Parathyroid adenoma (tissue), 2 donors: ENCODE measurements around the gene NDUFS6.

Experiments
- H2AFZ ChIP-seq: fragments of 300-600 bp; sonication (generic); one replicate; pipeline ENCODE4 v1.7.0; 2017; ENCODE audit warnings: antibody characterized with exemption, mild to moderate bottlenecking
- H3K27ac ChIP-seq: fragments of 300-600 bp; sonication (generic); one replicate; pipeline ENCODE4 v1.7.0; 2017
- H3K27me3 ChIP-seq: fragments of 300-600 bp; sonication (generic); one replicate; pipeline ENCODE4 v1.7.0; 2017; ENCODE audit warnings: low read length; ENCODE audit not compliant: control insufficient read depth, insufficient read depth
- H3K36me3 ChIP-seq: fragments of 300-600 bp; sonication (generic); one replicate; pipeline ENCODE4 v1.7.0; 2017; ENCODE audit warnings: low read length; ENCODE audit not compliant: control insufficient read depth, insufficient read depth
- H3K4me1 ChIP-seq: fragments of 300-600 bp; sonication (generic); one replicate; pipeline ENCODE4 v1.7.0; 2017; ENCODE audit warnings: control low read depth
- H3K4me2 ChIP-seq: fragments of 300-600 bp; sonication (generic); one replicate; pipeline ENCODE4 v1.7.0; 2017; ENCODE audit warnings: low read length
- H3K4me3 ChIP-seq: fragments of 300-600 bp; sonication (generic); one replicate; pipeline ENCODE4 v1.7.0; 2017; ENCODE audit warnings: low read depth, low read length
- H3K79me2 ChIP-seq: fragments of 300-600 bp; sonication (generic); one replicate; pipeline ENCODE4 v1.7.0; 2017; ENCODE audit warnings: control low read depth
- H3K9ac ChIP-seq: fragments of 300-600 bp; sonication (generic); one replicate; pipeline ENCODE4 v1.7.0; 2017; ENCODE audit warnings: mild to moderate bottlenecking
- H3K9me3 ChIP-seq: fragments of 300-600 bp; sonication (generic); one replicate; pipeline ENCODE4 v1.7.0; 2017; ENCODE audit warnings: low read length; ENCODE audit not compliant: control insufficient read depth
- TF ChIP-seq, protein P1 (sequence below): fragments of 300-600 bp; sonication (generic); IDR thresholded peaks from one replicate; pipeline ENCODE4 v1.7.0; 2017; ENCODE audit warnings: antibody characterized with exemption, mild to moderate bottlenecking
- donor health status: primary hyperparathyroidism.

NDUFS6 gene

DNA sequence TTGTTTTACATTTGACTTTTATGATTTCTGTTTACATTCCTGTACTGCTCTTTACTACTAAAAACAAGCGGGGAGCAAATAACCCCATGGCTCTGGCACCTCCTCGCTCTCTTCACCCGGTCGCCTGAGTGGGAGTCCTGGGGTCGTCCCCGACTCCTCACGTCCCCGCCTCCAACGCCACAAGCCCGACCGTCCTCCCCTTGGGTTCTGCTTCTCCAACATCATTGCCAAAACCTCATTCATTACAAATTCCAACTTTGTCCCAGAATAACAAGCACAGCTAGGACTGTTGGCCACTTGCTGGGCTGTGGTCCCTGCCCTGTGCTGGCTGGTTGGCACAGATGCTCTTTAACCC lies 36.6 kb upstream of the NDUFS6 start:
- Histone ChIP-seq H2AFZ (no peak overlapping the region), H3K4me3 (no peak overlapping the region), H3K9me3 (no peaks in the 10 kb centered on the region), H3K79me2 (no peaks in the 10 kb centered on the region), H3K36me3 (no peaks in the 10 kb centered on the region), H3K9ac (no peak overlapping the region), H3K27me3 (no peaks in the 10 kb centered on the region), H3K4me1 (no peaks in the 10 kb centered on the region), H3K27ac (no peak overlapping the region), H3K4me2 (no peak overlapping the region)
- TF ChIP-seq, protein P1, sequence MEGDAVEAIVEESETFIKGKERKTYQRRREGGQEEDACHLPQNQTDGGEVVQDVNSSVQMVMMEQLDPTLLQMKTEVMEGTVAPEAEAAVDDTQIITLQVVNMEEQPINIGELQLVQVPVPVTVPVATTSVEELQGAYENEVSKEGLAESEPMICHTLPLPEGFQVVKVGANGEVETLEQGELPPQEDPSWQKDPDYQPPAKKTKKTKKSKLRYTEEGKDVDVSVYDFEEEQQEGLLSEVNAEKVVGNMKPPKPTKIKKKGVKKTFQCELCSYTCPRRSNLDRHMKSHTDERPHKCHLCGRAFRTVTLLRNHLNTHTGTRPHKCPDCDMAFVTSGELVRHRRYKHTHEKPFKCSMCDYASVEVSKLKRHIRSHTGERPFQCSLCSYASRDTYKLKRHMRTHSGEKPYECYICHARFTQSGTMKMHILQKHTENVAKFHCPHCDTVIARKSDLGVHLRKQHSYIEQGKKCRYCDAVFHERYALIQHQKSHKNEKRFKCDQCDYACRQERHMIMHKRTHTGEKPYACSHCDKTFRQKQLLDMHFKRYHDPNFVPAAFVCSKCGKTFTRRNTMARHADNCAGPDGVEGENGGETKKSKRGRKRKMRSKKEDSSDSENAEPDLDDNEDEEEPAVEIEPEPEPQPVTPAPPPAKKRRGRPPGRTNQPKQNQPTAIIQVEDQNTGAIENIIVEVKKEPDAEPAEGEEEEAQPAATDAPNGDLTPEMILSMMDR = no peak

DNA sequence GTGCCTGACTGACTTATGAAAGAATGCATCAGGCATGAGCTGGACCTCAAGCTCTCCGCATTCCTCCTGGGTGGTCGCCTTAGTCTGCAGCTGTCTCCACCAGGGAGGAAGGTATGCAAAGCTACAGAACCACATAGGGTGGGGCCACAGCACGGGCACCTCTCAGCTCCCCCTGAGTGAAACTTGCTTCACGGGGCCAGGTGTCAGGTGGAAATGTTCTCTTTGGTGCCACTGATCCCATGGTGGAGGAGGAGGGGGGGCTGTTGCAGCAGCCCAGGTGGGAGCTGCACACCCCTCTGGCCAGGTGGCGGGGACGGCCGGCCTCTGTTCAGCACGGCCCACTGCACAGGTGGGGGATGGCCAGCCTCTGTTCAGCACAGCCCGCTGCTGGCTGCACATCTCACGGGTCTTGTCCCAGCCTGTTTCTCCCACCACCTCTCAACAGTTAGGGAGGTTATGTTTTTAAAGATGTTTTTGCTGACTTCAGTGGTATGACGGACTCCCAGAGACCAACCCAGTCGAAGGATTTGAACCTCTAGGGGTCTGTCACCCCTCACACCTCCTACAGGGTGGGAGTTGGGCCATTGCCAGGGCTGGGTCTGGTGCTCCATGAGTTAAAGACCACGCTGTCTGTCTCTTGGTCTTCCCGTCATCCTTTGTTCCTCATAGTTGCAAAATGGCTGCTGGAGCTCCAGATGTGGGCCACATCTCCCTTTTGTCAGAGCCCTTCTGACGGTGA lies 35.9 kb upstream of the NDUFS6 start:
- no peaks in the 10 kb centered on the region for H3K27me3 ChIP-seq
- no peak overlapping the region for H3K9ac ChIP-seq
- no peaks in the 10 kb centered on the region for H3K79me2 ChIP-seq
- H2AFZ ChIP-seq = no peak overlapping the region
- H3K36me3 ChIP-seq = no peaks in the 10 kb centered on the region
- H3K4me3 ChIP-seq = no peak overlapping the region
- no peaks in the 10 kb centered on the region for H3K9me3 ChIP-seq
- no peak overlapping the region for H3K4me2 ChIP-seq
- TF ChIP-seq, protein P1 = no peak
- no peak overlapping the region for H3K27ac ChIP-seq
- H3K4me1 ChIP-seq = no peaks in the 10 kb centered on the region

DNA sequence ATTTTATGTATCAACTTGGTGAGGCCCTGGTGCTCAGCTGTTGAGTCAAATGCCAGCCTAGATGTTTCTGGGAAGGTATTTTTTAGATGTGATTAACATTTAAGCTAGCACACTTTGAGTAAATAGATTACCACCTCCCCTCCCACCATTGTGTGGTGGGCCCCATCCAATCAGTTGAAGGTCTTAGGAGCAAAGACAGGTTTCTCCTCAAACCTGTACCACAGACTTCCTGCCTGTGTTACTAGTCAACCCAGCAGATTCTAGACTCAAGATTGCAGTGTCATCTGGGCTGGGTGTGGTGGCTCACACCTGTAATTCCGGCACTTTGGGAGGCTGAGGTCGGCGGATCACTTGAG lies 35.3 kb upstream of the NDUFS6 start:
- Histone ChIP-seq H3K27me3 (no peaks in the 10 kb centered on the region), H3K4me3 (no peak overlapping the region), H3K36me3 (no peaks in the 10 kb centered on the region), H2AFZ (no peak overlapping the region), H3K4me1 (peaks cover under 1% of the 10 kb centered on the region), H3K27ac (no peak overlapping the region), H3K9me3 (no peaks in the 10 kb centered on the region), H3K9ac (no peak overlapping the region), H3K4me2 (no peak overlapping the region), H3K79me2 (no peaks in the 10 kb centered on the region)
- TF ChIP-seq, protein P1 = no peak

DNA sequence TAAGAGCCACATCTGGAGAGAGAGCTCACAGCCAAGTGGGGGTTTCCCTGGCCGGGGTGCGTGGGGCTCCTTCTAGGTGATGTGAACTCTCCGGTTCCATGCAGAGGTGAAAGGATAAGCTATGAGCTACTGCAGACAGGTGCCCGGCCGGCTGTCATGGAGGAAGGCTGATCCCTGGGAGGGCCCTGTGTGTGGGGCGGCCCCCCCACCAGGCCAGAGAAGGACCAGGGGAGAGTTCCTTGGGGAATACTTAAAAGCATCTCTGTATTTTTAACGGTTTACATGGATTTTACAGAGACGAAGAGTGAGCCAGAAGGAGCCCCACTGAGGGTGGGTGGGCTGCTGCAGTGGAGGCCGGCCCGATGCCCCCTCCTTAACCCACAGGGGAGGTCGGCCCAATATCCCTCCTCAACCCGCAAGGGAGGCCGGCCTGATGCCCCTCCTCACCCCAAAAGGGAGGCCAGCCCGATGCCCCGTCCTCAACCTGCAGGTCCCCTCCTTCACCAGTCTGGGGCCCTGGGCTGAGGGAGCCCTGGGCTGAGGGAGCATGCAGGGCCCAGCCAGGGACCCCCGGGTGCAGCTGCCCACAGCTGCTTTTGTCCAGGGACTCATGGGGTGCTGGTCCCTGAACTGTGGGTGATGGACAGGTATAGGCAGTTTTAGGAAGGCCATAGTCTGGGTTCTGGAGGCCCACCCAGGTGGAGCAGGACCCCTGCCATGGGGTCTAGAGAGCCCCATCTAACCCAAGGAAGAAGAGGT lies 33.5 kb upstream of the NDUFS6 start:
- H3K9ac ChIP-seq = no peak overlapping the region
- H3K4me3 ChIP-seq = no peak overlapping the region

More for the DNA sequence above, 33.5 kb upstream of the NDUFS6 start:
- Histone ChIP-seq H3K27me3 (no peaks in the 10 kb centered on the region), H3K27ac (no peak overlapping the region), H3K9me3 (no peaks in the 10 kb centered on the region), H3K4me1 (peaks cover 4% of the 10 kb centered on the region), H3K79me2 (no peaks in the 10 kb centered on the region), H3K4me2 (no peak overlapping the region), H2AFZ (no peak overlapping the region), H3K36me3 (no peaks in the 10 kb centered on the region)
- TF ChIP-seq, protein P1 = no peak
